Erythroblast (primary cell): ENCODE data around the gene HEATR1.

Source experiments
- GATA1 ChIP-seq: IDR thresholded peaks from 2 replicates; pipeline ENCODE4 v1.6.1; 2011; ENCODE audit warnings: low read depth, mild to moderate bottlenecking, control low read depth, low read length, moderate library complexity
- POLR2A ChIP-seq: IDR thresholded peaks from 2 replicates; pipeline ENCODE4 v1.6.1; 2011; ENCODE audit warnings: mild to moderate bottlenecking, low read length

GRCh38 chr1:236589531-236589930, 14.8 kb downstream of the HEATR1 start:
- TF ChIP-seq POLR2A (no peak), GATA1 (no peak)
